AG04449 (cell line): ENCODE results near the gene LAT.
"Not testable (repeated sequence)": the region's sequence is repeated elsewhere in the genome, so short reads cannot be mapped to it uniquely, and the experiment has no call there.

Source experiments
- CTCF ChIA-PET: fragments of 350-600 bp; formaldehyde crosslinking; extraction: SDS; loops from one replicate; lab custom pipeline; 2021; ENCODE audit warnings: antibody characterized with exemption; lab: Yijun Ruan, JAX
- POLR2A ChIA-PET: fragments of 400-600, 350-600 bp; formaldehyde crosslinking; extraction: SDS; loops from one replicate; lab custom pipeline; 2020; ENCODE audit warnings: antibody characterized with exemption, inconsistent platforms; lab: Yijun Ruan, JAX
- DNase-seq: peaks from one replicate; pipeline ENCODE4 v3.0.0-alpha.2; 2010; ENCODE audit warnings: low read depth, low spot score
- H3K4me3 ChIP-seq: 2 replicates; pipeline ENCODE4 v1.5.1; 2011; ENCODE audit warnings: low read depth, mild to moderate bottlenecking, control low read depth, low read length
- TF ChIP-seq, protein P1 (sequence below): IDR thresholded peaks from one replicate; pipeline ENCODE4 v1.5.1; 2011; ENCODE audit warnings: mild to moderate bottlenecking, moderate library complexity, low read length, control low read depth, inconsistent platforms; ENCODE audit not compliant: insufficient read depth; ENCODE audit errors: missing control alignments

Gene LAT

DNA sequence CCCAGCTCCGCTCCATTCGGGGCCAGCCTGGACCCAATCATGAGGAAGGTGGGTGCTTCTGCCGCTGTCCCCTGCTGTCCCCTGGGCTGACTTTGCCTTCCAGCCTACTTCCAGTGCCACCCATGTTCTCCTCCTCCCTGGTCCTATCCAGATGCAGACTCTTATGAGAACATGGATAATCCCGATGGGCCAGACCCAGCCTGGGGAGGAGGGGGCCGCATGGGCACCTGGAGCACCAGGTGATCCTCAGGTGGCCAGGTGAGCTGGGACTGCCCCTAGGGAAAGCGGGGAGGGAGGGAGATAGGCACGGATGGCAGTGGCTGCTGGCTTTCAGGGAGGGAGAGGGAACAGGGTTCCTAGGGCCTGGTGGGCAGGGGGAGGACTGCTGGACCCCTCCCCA lies 46.1 kb upstream of the LAT start:
- TF ChIP-seq, protein P1, sequence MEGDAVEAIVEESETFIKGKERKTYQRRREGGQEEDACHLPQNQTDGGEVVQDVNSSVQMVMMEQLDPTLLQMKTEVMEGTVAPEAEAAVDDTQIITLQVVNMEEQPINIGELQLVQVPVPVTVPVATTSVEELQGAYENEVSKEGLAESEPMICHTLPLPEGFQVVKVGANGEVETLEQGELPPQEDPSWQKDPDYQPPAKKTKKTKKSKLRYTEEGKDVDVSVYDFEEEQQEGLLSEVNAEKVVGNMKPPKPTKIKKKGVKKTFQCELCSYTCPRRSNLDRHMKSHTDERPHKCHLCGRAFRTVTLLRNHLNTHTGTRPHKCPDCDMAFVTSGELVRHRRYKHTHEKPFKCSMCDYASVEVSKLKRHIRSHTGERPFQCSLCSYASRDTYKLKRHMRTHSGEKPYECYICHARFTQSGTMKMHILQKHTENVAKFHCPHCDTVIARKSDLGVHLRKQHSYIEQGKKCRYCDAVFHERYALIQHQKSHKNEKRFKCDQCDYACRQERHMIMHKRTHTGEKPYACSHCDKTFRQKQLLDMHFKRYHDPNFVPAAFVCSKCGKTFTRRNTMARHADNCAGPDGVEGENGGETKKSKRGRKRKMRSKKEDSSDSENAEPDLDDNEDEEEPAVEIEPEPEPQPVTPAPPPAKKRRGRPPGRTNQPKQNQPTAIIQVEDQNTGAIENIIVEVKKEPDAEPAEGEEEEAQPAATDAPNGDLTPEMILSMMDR, result no peak
- DNase-seq, result no peak
- no peak overlapping the region for H3K4me3 ChIP-seq
- ChIA-PET POLR2A (no interaction called here), CTCF (no interaction called here)

DNA sequence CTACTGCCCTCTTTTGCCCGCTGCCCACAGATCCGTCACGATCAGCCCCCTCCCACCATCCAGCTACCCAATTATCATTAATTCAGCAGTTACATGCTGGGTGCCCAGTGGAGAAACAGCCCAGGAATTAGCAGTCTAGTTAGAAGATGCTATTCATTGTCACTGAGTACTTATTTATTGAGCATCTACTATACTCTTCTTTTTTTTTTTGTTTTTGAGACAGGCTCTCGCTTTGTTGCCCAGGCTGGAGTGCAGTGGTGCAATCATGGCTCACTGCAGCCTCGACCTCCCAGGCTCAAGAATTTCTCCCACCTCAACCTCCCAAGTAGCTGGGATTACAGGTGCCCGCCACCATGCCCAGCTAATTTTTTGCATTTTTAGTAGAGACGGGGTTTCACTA lies 45.0 kb upstream of the LAT start:
- POLR2A ChIA-PET, DNase-seq: not testable (repeated sequence)
- CTCF ChIA-PET, result interaction anchor here (1.4 kb wide), 1 partner anchor 93 kb away, joined by 3 read pairs; the partner anchor contains the start of gene TUFM

DNA sequence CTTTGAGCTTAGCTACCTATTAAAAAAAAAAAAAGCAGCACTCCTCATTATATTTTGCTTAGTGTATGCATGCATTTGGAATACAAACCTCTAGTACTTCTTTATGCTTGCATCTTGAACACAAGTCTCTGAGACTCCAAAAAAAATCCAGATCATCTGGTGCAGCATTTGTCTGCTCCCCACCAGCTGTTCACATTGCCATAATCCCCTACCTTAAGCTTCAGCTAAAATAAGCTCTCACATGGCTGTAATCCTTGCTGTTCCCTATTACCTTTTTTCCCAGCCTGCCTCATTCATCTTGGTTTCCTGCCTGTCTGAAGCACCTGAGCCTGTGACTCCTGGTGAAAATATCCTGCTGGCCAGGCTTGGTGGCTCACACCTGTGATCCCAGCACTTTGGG lies 41.6 kb upstream of the LAT start:
- TF ChIP-seq, protein P1, result no peak
- no peak for DNase-seq
- POLR2A ChIA-PET, result no interaction called here
- no peak overlapping the region for H3K4me3 ChIP-seq
- CTCF ChIA-PET, result interaction anchor here (1.6 to 3.7 kb wide), 4 partner anchors 9 to 394 kb away, joined by 4 to 48 read pairs (median 25); partner anchors contain the start of gene CD19

More for the DNA sequence above, 45.0 kb upstream of the LAT start:
- not testable (repeated sequence) for H3K4me3 ChIP-seq

DNA sequence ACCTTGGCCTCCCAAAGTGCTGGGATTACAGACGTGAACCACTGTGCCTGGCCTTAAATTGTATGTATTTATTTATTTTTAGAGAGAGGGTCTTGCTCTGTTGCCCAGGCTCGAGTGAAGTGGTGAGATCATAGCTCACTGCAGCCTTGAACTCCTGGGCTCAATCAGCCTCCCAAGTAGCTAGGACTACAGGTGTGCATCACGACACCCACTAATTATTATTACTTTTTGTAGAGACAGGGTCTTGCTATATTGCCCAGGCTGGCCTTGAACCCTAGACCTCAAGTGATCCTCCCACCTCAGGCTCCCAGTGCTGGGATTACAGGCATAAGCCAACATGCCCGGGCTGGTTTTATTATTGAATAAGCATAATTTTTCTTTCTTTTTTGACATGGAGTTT lies 38.2 kb upstream of the LAT start:
- TF ChIP-seq, protein P1, result no peak
- DNase-seq, result no peak
- ChIA-PET POLR2A (no interaction called here), CTCF (interaction anchor here (0.9 to 2.7 kb wide), 7 partner anchors 18 to 397 kb away, joined by 3 to 13 read pairs (median 5); partner anchors contain the start of gene TUFM)
- H3K4me3 ChIP-seq, result no peak overlapping the region

DNA sequence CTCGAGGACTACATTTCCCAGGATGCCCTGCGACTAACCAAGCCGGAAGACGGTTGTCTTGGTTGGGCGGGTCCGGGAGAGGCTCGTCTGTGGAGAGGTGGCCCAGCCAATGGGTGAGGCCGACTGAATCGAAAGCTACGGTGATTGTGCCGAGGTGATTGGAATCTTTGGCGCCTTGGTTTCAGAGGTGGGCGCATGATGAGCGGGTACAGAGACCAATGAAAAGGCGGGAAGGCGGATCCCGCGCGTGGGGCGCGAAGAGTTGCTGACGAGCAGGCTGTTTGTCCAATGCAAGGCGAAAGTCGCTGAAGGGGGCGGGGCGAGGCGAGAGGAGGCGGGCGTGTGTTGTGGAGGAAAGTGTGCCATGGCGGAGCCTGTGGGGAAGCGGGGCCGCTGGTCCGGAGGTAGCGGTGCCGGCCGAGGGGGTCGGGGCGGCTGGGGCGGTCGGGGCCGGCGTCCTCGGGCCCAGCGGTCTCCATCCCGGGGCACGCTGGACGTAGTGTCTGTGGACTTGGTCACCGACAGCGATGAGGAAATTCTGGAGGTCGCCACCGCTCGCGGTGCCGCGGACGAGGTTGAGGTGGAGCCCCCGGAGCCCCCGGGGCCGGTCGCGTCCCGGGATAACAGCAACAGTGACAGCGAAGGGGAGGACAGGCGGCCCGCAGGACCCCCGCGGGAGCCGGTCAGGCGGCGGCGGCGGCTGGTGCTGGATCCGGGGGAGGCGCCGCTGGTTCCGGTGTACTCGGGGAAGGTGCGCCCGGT lies 34.0 kb upstream of the LAT start, which contains the start of gene NFATC2IP:
TSS of gene NFATC2IP (plus strand) at position 290 of the 762 bp plus-strand sequence. CDS start at position 365, 75 bp downstream.
- CTCF ChIA-PET, result interaction anchor here (0.7 to 2.0 kb wide), 3 partner anchors 20 to 24 kb away, joined by 3 to 6 read pairs (median 4); partner anchors contain the start of gene SPNS1

DNA sequence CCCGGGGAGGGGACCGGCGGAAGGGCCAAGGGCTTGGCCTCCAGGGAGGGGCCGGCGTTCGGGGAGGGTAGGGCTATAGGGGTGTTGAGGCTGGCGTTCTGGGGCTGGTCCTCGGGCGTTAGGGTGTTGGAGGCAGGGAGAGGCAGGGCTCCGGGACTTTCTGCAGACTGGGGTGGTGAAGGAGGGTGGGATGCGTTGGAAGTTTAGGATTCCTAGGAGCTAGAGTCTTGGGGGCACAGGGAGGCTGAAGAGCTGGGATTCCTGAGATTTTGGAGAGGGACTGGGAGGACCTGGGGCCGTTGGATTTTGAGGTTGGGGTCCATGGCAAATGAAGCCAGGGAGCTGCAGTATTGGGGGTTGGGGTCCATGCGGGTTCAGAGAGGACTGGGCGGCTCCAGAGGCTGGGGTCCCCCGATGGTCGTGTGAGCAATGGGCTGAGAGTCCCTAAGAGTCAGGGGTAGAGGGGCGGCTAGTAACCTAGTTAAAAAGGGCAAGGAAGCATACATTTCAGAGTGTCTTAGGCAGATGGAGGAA lies 33.4 kb upstream of the LAT start:
- TF ChIP-seq, protein P1, result no peak
- POLR2A ChIA-PET, result no interaction called here
- CTCF ChIA-PET, result interaction anchor here (0.6 to 2.6 kb wide), 3 partner anchors 18 to 22 kb away, joined by 3 to 15 read pairs (median 6); partner anchors contain the start of gene SPNS1
- H3K4me3 ChIP-seq, result peak overlapping the region; percentile 79
- DNase-seq, result no peak

More for the DNA sequence above, 34.0 kb upstream of the LAT start, which contains the start of gene NFATC2IP:
- peak; percentile 99 for DNase-seq
- peak within 1 kb of the TSS; percentile 79 for H3K4me3 ChIP-seq
- TF ChIP-seq, protein P1, result no peak
- POLR2A ChIA-PET, result interaction anchor here (0.6 to 0.9 kb wide), 2 partner anchors 26 to 71 kb away, joined by 3 read pairs; partner anchors contain the start of gene RABEP2
